Central memory CD4-positive, alpha-beta T cell (primary cell): ENCODE data around the gene CDH12.
"Not testable (repeated sequence)": the region's sequence is repeated elsewhere in the genome, so short reads cannot be mapped to it uniquely, and the experiment has no call there.

Source experiments
- DNase-seq: peaks from one replicate; pipeline ENCODE4 v3.0.0; 2022

The CDH12 gene

DNA sequence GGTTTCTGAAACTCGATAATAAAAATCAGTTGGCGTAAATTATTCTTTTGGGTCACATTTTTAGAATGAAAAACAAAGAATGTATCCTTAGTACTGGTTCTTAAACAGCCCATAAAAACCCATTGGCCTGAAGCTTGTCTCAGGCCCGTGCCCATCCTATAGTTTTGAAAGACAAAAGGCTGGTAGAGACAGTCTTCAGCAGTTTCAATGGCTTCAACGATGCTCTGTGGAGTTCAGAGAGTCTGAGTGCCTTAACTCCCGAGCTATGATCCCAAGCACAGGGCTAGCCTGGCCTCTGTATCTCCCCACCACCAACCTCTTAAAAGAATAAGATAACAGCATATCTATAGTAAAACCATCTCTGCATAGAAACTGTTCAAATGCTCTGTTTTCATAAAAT is 595.0 kb downstream of the CDH12 start:
- no peak for DNase-seq

DNA sequence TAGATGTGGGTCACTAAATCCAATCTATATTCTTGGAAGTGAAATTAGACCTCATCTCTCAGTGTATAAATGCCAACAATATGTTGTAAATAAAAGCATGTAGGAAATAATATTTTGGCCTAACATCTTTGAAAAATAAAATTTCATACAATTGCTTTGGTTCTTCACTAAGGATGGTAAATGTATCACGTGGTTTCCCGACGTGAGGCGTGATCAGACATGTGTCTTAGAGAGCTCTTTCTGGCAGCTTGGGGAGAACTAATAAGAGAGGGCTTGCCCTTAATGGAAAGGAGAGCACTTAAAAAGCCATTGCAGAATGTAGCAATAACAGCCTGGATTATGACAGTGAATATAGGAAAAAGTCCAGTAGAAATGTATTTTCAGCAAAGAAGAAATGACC is 602.6 kb downstream of the CDH12 start:
- DNase-seq = no peak

DNA sequence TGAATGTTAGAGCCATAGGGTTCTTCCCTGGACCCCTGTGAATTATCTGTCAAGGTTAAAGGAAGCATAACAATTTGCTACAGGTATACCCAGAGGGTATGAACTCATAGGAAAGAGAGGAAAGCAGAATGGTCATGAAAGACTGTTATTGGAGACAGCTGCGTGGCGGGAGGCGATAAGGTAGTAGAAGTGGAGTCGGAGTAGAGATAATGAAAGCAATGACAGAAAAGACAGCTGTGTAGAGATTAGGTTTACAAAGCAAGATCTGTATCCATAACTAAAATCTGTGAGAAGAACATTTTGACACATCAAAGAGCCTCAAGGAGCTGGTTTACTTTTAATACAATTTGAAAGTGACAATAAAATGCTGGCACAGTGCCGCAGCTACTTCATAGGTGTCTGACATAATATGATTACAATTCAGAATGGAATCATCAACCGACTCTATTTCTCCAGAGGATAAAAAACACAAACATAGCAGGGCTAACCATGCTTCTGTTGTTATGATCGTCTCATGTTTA is 603.9 kb downstream of the CDH12 start:
- no peak for DNase-seq

DNA sequence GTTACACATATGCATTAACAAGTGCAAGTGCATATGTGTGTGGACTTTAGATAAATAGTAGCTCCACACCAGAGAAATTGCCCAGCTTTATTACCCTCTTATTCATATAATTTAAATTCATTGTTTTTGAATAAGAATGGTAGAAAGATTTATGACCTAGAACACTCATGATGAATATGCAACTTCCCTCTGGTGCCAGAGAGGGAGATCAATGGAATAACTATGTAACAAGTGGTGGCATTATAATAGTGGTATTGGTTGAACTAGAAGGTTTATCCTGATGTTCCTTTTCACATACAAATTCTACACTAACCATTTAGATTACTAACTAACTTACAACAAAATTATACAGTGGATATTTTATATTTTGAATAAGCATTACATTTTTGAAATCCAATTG is 607.4 kb downstream of the CDH12 start:
- no peak for DNase-seq

DNA sequence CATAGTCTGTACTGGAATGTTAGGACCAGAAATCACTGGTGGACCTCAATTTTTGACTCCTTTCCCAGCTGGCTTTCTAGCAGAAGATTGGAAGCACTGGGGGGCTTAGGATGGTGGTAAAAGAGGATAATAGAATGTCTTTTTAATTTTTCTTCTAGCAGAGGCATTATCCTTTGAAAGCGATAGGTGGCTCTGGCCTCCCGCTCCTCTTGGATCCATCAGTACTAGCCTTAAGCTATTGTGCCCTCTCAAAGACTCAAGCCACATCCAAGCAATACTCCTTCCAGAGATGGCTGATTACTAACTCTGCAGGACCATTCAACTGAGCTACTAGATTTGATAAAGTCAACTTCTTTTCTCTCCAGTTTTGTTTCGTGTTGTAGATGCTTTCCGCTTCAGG is 610.6 kb downstream of the CDH12 start:
- no peak for DNase-seq

DNA sequence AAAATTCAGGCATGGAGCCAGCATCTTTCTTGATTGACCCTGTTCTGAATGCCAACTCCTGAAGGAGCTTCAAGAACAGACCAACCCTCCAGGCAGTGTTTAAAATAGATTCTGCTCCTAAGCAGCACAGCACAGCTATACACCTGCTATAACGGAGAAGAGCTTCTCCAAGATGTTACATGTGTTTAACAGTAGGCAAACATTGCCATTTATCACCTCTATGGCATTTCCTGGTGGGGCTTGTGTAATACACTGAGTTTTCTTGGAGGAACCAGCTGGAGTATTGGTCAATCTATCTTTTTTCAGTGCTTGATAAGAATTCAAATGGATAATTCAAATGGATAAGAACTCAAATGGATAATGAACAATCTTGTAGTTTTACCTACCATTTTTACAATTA is 615.1 kb downstream of the CDH12 start:
- no peak for DNase-seq

DNA sequence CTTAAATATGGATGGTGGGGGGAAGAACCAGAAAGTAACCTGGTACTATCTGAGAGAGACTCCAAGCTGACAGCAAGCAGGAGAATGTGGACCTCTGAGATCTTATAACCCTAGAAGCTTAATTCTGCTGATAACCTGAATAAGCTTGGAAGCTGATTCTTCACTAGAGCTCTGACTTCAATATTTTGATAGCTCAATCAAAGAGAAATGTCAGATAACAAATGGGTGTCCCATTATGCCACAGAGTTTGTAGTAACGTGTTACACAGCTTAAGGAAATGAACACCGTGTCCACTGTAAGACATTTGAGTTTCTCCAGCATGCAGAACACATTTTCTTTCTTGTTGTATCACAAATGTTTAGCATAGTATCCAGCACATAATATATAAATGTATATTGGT is 626.7 kb downstream of the CDH12 start:
- no peak for DNase-seq

DNA sequence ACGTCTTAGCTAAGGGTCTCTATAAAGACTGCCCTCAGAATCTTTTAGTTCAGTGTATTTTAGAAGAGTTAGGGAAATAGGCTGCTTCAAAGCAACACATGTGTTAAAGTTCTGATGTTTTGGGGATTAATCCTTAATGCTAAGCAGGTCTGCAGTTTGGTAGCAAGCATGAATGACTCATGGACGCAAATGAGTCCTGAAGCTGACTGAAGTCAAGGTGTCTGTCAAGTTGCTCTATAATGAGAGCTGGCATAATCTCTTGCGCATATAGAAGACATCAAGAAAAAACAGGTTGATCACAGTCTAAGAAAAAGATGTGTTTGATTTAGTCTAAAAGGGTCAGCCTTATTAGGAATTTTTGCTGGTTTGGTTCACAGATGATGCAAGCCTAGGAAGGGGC is 630.1 kb downstream of the CDH12 start:
- DNase-seq = no peak

DNA sequence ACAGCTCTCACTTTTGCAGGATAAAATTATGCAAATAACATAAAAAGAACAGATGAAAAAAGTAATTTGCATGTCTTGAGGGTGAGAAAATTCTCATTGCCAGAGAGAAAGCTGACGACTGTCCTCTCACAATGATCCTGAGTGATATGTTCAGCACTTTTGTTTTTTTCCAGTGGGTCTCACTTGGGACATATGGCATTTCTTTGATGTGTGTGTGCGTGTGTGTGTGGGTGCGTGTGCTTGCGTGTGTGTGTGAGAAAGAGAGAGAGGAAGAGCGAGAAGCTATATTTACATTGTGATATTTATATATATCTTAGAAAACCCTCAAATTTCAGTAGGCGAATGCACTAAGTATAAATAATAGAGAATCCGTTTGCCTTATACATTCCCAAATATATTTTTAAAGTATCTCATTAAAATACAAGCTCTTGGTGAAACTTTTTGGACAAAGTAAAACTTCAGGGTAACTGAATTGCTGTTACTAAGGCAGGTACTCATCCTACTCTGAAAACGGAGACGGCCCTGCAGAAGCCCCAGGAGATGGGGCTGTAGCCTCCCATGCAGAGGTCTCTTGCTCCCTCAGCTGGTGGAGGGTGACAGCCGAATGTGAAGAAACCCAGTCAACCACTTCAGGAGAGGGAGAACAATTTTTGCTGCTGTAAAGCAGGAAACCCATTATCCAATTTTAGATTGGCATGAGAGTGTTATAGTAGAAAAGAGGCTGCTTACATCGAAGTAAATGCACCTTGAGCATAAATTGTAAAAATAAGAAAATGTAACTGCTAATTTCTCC is 639.2 kb downstream of the CDH12 start:
- not testable (repeated sequence) for DNase-seq

DNA sequence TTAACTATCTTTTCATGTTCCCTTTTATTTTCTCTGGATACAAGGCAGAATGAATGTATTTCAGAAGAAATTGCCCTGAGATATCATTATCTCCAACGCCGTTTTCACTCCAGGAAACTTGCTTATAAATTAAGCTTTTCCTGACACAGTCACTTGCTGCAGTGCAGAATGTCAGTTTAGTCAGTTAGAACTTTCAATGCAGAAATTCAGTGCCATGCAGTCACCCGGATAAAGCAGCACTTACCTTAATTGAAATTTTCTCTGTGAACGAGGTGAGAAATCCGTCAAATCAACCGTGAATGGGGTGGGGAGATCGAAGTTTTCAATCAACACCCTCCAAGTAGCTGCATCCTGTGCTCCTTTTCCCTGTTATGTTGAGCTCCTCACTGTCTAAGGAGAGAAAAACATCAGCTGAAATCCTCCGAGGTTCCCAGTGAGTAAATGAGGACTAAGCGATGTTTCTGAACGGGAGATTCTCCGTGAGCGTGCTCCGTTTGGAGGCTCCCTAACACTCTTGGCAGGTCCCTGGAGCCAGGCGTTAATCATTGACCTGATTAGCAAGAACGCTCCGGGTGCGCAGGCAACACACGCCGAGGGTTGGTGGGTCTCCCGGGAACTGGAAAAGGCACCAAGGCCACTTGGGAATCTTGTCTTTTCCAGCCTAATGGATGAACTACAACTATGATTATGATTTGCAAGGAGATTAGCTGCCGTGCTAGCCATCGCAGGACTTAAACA is 640.7 kb downstream of the CDH12 start:
- not testable (repeated sequence) for DNase-seq

DNA sequence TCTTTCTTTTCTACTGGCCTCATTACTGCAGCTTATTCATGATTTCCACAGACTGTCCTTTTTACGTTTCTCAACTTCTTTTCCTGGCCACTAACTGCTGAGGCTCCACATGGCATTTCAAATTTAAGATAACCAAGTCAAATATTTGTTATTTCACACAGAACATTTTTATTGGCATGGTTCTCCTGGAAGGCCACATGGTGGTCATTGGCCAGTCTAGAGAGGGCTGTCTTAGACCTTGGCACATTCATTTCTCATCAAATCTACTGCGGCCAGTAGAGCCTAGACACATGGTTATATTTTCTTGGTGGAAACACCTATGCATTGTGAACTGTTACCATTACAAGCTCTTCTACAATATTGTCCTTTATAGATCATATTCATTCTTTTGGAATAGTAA is 644.7 kb downstream of the CDH12 start:
- not testable (repeated sequence) for DNase-seq

DNA sequence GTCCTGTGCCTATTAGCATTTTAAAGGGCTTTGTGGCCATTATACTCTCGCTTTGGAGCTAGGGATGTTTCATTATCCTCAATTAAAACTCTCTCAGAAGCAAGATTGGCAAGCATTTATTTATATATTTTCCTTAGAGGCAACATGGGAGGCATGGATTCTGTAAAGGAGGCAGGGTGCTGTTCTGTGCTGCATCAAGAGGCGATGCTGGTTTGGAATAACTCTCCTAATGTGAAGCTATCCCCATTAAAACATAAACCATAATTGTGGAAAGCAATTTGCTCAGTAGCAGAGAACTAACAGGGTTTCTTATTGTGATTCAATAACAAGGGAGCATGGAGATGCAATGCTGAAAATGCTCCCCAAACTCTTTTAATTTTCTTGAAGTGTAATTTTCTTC is 664.5 kb downstream of the CDH12 start:
- DNase-seq = not testable (repeated sequence)

DNA sequence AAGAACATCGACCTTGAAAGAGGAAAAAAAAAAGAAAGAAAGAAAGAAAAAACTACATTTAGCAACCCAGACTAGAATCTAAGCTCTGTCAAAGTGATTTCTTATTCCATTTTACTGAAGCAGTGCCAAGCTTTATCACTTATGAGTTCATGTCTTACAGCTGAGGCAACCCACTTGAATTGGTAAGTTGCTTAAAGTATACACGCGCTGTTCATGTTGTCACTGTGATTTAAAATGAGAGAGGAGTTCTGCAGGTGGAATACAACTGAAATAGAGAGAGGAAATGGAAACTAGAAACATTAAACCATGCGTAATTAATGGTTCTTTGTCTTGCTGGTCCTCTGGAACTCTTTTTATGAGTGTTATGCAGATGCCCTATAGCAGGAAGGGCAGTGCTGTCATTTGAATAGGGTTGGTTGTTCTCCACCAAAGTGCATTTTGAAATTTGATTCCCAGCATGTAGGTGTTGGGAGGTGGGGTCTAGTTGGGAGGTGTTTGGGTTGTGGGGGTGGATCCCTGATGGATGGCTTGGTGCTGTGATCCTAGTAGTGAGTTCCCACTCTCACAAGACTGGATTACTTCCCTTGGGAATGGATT is 665.4 kb downstream of the CDH12 start:
- not testable (repeated sequence) for DNase-seq

DNA sequence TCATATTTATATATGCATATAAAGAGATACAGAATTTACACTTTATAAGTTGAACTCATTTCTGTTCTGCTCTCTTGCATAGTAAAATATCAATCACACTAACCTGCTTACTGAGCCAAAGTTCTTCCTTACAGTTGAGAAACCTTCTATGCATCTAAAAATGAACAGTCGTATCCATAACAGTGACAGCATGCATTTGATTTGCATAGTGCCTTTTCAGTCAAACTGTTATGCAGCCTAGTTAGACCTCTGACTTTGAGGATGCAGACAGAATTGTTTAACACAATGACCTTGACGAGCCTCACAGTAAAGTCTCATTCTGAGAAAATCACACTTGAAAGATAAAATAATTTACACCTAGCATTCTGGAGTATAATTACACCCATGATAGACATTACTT is 683.9 kb downstream of the CDH12 start:
- DNase-seq = not testable (repeated sequence)

DNA sequence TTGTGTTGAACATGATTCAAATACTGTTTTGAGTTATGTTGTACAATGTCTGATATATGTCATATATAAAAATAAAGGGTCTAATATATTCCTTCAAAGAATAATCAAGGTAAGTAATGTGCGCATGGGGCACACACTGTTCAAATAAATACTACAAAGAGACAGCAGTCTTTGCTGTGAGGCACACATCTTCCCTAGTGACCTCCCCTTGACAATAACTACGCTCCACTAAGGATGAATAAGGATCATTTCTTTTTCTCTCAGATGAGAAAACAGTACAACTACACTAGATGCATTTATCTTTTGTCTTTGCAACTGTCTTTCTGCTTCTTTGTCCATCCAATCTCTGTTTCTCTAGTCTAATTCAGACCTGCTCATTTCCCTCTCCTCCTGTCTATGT is 684.4 kb downstream of the CDH12 start:
- not testable (repeated sequence) for DNase-seq

DNA sequence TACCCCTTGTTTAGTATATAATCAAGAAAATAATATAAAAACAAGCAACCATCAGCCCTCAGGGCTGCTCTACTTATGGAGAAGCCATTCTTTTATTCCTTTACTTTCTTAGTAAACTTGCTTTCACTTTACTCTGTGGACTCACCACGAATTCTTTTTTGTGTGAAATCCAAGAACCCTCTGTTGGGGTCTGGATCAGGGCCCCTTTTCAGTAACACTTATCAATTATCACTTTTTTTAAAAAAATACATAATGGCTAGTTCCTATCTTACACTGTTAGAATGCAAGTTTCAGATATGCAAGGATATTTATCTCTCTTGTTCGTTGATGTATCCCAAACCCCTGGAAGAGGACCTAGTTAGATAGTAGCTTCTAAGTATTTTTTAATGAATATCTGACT is 687.2 kb downstream of the CDH12 start:
- not testable (repeated sequence) for DNase-seq

DNA sequence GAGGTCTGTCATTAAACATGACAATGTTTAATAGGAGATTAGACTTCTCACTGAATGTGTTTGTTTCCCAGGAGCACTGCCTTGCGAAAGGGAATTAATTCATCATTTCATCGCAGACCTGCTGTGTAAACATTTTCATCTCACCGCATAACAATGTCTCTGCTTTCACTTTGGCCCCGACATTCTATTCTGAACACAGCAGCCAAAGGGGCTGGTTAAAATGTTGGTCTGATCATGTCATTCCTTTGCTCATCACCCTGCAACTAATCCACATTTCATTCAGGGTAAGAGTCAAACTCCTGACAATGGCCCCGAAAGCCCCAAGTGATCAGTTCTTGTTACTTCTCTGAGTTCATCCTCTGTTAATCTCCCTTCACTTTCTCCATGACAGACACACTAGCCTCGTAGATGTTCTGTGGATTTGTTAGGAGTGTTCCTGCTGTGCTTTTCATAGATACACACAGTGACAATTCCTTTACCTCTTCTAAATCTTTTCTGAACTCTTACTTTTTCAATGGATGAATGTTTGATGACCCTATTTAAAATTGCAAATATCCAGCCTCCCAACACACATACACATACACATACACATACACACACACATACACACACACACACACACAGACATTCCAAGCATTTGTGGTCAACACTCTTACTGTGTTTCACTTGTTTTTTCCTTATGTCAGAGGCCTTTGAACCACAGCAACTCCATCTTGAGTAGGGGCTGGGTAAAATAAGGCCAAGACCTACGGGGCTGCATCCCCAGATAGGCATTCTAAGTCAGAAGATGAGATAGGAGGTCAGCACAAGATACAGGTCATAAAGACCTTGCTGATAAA is 688.0 kb downstream of the CDH12 start:
- DNase-seq = not testable (repeated sequence)

DNA sequence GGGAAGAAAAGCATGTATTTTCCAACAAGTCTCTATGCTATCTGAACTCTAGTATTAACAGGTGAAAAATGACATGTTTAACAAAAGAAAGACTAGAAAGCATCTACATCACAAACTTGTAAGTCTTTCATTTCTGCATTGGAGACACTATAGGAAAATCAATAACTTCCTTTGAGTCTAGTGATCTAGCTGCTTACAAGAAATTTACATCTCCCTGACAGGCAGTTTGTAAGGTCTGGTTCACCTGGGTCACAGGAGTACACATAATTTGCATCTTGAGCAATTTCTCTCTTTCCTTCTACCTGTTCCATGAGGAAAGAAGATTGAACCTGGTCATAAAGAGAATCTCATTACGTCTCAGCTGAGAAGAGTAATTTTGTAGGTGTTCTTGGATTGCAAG is 696.2 kb downstream of the CDH12 start:
- DNase-seq = not testable (repeated sequence)

DNA sequence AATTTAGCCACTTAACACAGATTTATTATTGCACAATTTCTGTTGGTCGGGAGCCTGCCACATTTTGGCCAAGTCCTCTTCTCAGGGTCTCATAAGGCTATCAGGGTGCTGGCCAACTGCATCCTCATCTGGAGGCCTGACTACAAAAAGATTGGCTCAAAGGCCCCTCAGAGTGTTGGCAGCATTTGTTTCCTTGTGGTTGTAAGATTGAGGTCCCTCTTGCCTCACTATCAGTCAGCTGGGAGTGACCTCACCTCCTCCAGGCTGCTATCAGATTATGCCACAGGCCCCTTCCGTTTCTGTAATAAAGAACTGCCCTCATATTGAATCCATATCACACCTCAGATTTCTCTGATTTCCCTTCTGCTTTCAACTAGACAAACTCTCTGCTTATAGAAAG is 698.4 kb downstream of the CDH12 start:
- not testable (repeated sequence) for DNase-seq

DNA sequence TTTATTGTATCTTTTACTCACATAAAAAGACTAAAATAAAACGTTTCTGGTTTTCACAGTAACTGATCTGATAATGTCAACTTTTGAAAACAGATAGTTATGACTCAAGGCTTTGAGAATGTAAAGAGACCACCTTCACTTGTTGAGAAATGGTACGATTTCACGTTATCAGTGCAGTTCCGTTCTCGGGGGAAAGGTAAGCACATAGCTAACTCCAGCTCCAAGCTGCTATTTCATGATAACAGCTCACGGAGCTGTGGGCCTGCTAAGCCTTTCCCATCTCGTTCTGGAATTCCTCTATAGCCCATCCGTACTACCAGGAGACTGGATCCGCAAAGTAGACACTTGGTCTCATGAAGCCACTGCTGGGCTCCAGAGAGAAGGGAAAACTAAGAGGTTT is 701.3 kb downstream of the CDH12 start:
- DNase-seq = not testable (repeated sequence)

DNA sequence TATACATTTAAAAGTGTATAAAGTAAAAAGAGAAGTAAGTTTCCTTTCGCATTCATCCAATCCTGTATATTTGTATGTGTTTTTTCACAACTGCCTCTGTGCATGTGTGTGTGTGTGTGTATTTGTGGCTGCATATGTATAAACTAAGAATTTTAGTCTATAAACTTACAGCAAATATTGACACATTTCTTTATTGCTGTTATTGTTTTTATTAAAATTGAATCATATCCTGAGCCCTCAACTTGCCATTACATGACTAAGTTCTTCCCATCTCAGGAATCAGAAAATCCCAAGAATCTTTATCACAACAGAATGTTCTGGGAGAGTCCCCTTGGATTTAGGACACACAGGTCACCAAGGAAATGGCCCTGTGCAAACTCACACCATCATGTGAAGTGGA is 712.7 kb downstream of the CDH12 start:
- DNase-seq = not testable (repeated sequence)

DNA sequence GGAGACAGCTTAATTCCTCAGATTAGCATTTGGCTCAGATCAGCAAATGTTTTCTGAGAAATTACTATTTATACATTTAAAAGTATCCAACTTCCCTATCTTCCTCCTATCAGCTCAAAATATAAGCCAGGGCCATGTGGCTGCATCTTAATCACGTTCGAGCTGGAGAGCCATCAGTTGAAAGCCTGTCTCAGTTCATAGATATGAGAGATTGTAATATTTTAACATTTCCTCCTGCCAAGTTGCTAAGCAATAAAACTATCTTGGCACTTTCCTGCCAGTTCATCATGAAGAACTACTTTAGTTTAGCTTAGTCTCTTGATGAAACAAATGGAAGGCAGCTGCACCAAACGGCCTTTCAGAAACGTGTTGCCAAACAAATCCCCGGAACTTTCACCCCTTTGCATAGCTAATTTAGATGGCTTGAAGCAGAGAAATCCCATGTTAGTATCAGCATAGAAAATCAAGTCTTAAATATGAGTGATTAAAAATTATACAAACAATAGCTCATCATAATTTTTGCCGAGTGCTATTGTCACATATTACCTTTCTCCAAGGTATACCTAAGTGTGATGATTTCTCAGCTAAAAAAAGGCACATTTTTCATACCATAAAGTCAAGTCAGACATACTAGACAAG is 713.4 kb downstream of the CDH12 start:
- not testable (repeated sequence) for DNase-seq
